ENCODE measurements around the gene NPM1.

NPM1 gene

GRCh38 chr5:171453988-171454387 is 66.3 kb downstream of the NPM1 start:
- no peak for FAIRE-seq

DNA sequence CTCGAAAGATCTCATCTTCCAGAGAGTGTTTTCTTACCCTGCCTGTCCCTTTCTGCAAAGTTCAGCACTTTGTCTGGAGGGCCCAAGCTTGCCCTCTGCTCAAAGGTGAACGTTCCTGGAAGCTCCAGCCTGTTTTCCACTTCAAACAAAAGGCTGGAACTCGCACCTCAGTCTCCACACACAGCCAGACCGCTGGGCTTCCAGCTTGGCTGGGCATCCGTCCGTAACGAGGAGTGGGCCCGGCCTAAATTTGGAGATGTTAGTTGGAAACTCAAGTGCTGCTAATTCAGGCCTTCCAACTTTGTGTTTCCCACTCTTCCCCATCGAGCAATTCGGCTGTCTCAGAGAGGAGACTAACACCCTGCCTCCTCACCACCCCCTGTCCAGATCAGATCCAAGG is 66.9 kb downstream of the NPM1 start:
- FAIRE-seq: no peak

GRCh38 chr5:171455522-171455921 is 67.9 kb downstream of the NPM1 start:
- no peak for FAIRE-seq

DNA sequence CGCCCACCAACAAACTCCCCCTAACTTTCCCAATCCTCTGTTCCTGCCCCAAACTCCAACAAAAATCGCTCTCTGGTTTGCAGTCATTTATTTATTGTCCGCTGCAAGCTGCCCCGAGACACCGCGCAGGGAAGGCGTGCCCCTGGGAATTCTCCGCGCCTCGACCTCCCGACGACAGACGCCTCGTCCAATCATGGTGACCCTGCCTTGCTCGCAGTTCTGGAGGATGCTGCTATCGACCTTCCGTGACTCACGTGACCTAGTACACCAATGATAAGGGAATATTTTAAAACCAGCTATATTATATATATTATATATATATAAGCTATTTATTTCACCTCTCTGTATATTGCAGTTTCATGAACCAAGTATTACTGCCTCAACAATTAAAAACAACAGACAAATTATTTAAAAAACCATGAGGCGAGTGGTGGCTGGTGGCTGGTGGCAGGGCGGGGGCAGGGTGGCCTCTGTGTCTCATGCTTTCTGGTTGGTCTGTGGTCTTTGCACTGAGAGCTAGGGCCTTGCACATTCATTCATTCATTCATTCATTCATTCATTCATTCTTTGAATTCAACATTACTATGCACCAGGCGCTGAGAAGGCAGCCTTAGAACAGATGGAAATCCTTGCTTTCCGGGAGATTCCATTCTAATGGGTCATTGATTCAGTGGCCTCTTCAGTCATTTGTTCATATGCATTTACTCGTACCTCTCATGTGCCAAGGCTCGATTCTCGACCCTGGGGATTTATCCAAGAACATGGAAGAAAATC is 69.7 kb downstream of the NPM1 start:
- no peak for FAIRE-seq

DNA sequence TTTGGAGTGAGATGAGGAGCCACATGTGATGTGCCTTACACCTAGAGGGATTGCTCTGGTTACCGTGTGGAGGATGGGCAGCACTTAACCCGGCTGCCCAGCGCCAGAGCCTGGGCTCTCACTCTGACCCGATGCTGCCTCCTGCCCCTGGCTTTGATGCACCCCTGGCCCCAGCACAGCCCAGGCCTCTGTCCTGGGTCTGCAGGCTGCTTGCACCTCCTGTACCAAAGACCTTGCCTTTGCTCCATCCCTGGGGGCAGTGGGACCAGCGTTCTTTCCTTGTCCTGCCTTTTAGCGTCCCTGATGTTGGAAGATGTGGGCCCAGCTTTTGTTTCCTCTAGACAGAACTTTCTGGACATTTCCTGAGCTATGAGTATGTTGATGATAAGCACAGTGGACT is 72.2 kb downstream of the NPM1 start:
- no peak for FAIRE-seq

Data from A204.1 (cell line).